Ascending aorta (tissue), 2 donors: Measurements from ENCODE around the gene BABAM2. TPM values are rescaled to one million over a fixed set of nuclear protein-coding genes. Genes with fewer than 3 reads are reported as not detected.
"Not testable (repeated sequence)": the region's sequence is repeated elsewhere in the genome, so short reads cannot be mapped to it uniquely, and the experiment has no call there.

Source experiments
- DNase-seq, 2 donors: peaks; one replicate each; pipeline ENCODE4 v3.0.0-alpha.2; 2019; ENCODE audit warnings: low spot score in 2 of 2
- H3K27ac ChIP-seq, 2 donors: fragments of 200-600 bp; sonication (generic); one replicate each; pipeline ENCODE4 v1.5.1; 2016 to 2017; ENCODE audit warnings: mild to moderate bottlenecking in 1 of 2
- H3K27me3 ChIP-seq: fragments of 200-600 bp; sonication (generic); one replicate; pipeline ENCODE4 v1.5.1; 2017
- H3K36me3 ChIP-seq, 2 donors: fragments of 200-600 bp; sonication (generic); one replicate each; pipeline ENCODE4 v1.5.1; 2016
- H3K4me1 ChIP-seq, 2 donors: fragments of 200-600 bp; sonication (generic); one replicate each; pipeline ENCODE4 v1.5.1; 2016 to 2017; ENCODE audit warnings: mild to moderate bottlenecking in 1 of 2
- H3K4me3 ChIP-seq, 2 donors: fragments of 200-600 bp; sonication (generic); one replicate each; pipeline ENCODE4 v1.5.1; 2016 to 2017; ENCODE audit warnings: mild to moderate bottlenecking in 1 of 2
- H3K9me3 ChIP-seq, 2 donors: fragments of 200-600 bp; sonication (generic); one replicate each; pipeline ENCODE4 v1.5.1; 2016
- intact Hi-C: fragments of 100-400 bp; cut with DNase I; formaldehyde crosslinking; loops from one replicate; pipeline ENCODE4 v1.15.1; 2023
- total RNA-seq: library from RNA; depleted of rRNA; stranded (reverse); fragments of >200 nt; gene quantifications from one replicate; pipeline ENCODE4 v1.1.0, GENCODE V29; 2016
- TF ChIP-seq, protein P1 (sequence below), 3 experiments: fragments of 200-600 bp in 2 of 3; fragments of 450-650 bp in 1 of 3; sonication (generic) in 2 of 3; IDR thresholded peaks; one replicate each; pipeline ENCODE4 v1.5.1; 2016 to 2019; ENCODE audit warnings: antibody characterized with exemption in 3 of 3, mild to moderate bottlenecking in 1 of 3, moderate library complexity in 1 of 3

Gene BABAM2
- total RNA-seq, 1 donor from 2014 or later, result 19.6 TPM

DNA sequence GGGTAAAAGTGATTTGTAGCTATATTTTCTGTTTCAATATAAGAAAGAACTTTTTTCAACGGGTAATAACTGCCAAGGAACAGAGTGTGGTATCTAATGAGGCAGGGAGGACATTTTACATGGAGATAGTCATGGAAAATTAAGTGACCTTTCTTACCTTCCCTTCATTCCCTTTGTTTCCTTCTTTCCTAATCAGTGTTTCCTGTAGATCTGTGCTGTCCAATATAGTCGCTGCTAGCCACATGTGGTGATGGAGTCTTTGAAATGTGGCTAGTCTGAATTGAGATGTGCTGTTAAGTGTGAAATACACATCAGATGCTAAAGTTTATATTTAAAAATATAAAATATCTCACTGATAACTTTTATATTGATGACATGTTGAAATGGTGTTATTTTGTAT lies 81.8 kb downstream of the BABAM2 start:
- Histone ChIP-seq H3K4me1 (no peaks in the 10 kb centered on the region), H3K27ac (no peak overlapping the region), H3K36me3 (no peaks in the 10 kb centered on the region), H3K27me3 (no peaks in the 10 kb centered on the region), H3K4me3 (no peak overlapping the region), H3K9me3 (no peaks in the 10 kb centered on the region)
- TF ChIP-seq, protein P1, sequence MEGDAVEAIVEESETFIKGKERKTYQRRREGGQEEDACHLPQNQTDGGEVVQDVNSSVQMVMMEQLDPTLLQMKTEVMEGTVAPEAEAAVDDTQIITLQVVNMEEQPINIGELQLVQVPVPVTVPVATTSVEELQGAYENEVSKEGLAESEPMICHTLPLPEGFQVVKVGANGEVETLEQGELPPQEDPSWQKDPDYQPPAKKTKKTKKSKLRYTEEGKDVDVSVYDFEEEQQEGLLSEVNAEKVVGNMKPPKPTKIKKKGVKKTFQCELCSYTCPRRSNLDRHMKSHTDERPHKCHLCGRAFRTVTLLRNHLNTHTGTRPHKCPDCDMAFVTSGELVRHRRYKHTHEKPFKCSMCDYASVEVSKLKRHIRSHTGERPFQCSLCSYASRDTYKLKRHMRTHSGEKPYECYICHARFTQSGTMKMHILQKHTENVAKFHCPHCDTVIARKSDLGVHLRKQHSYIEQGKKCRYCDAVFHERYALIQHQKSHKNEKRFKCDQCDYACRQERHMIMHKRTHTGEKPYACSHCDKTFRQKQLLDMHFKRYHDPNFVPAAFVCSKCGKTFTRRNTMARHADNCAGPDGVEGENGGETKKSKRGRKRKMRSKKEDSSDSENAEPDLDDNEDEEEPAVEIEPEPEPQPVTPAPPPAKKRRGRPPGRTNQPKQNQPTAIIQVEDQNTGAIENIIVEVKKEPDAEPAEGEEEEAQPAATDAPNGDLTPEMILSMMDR (IDR thresholded peaks at IDR 0.05), result no peak
- intact Hi-C loops, result loop anchor here (5.0 kb wide), 1 partner anchor 65 kb away; no protein-coding TSS in a partner anchor
- DNase-seq, result no peak

- Histone ChIP-seq H3K27ac (no peak overlapping the region), H3K9me3 (no peaks in the 10 kb centered on the region), H3K27me3 (no peaks in the 10 kb centered on the region), H3K36me3 (no peaks in the 10 kb centered on the region), H3K4me3 (no peak overlapping the region), H3K4me1 (no peaks in the 10 kb centered on the region)
- DNase-seq, result no peak
- TF ChIP-seq, protein P1 (IDR thresholded peaks at IDR 0.05), result no peak
- intact Hi-C loops, result loop anchor here (5.0 kb wide), 1 partner anchor 64 kb away; no protein-coding TSS in a partner anchor
Observed at GRCh38 chr2:27973592-27973991, 83.1 kb downstream of the BABAM2 start.

DNA sequence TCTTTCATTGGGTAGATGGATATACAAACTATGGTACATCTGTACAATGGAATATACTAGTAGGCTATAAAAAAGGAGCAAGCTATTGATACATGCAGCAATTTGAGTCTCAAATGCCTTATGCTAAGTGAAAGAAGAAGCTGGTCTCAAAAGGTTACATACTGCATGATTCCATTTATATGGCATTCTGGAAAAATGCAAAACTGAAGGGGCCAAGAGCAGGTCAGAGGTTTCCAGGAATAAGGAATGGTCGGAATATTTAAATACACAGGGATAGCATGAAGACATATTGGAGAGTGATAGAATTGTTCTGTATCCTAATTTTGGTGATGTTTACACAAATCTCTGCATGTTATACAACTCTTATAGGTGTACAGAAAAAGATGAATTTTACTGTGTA lies 85.8 kb downstream of the BABAM2 start:
- intact Hi-C loops, result no loop called here
- Histone ChIP-seq H3K9me3 (no peaks in the 10 kb centered on the region), H3K27ac (no peak overlapping the region), H3K27me3 (no peaks in the 10 kb centered on the region), H3K36me3 (no peaks in the 10 kb centered on the region), H3K4me3 (no peak overlapping the region), H3K4me1 (peaks cover 0 to 3% of the 10 kb centered on the region in 2 donors)
- no peak for DNase-seq
- TF ChIP-seq, protein P1 (IDR thresholded peaks at IDR 0.05), result no peak

GRCh38 chr2:27977731-27978312 lies 87.3 kb downstream of the BABAM2 start:
- Histone ChIP-seq H3K4me3 (no peak overlapping the region), H3K4me1 (peaks cover 0 to 3% of the 10 kb centered on the region in 2 donors), H3K9me3 (no peaks in the 10 kb centered on the region), H3K36me3 (no peaks in the 10 kb centered on the region), H3K27me3 (no peaks in the 10 kb centered on the region), H3K27ac (no peak overlapping the region)
- TF ChIP-seq, protein P1 (IDR thresholded peaks at IDR 0.05), result no peak
- DNase-seq, result no peak
- intact Hi-C loops, result no loop called here

DNA sequence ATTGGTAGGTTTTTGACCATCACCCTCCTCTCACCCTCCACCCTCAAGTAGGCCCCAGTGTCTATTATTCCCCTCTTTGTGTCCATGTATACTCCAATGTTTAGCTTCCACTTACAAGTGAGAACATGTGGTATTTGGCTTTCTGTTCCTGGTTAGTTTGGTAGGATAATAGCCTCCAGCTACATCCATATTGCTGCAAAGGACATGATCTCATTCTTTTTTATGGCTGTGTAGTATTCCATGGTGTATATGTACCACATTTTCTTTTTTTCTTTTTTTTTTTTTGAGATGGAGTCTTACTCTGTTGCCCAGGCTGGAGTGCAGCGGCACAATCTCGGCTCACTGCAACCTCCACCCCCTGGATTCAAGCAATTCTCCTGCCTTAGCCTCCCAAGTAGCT lies 88.2 kb downstream of the BABAM2 start:
- H3K27ac ChIP-seq, DNase-seq, H3K36me3 ChIP-seq, H3K4me1 ChIP-seq, H3K4me3 ChIP-seq, intact Hi-C loops, H3K27me3 ChIP-seq, H3K9me3 ChIP-seq: not testable (repeated sequence)

DNA sequence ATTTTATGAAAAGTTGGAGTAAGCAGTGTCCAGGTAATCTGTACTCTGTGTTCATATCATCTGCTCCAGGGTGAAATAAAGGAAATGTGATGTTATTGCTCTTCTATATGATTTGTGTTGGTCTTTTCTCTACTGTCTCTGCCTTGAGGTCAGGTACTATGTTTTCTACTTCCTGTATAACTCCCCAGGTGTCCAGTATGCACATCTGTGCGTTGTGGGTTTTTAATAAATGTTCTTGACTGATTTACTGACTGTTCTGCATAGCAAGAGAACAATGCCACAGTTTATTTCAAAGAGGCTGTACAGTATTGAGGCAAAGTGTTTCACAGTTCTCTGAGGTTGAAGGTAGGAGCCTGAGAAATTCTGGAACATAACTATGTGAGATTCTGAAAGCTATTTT lies 89.7 kb downstream of the BABAM2 start:
- H3K36me3 ChIP-seq, result no peaks in the 10 kb centered on the region
- peaks cover 0 to 3% of the 10 kb centered on the region in 2 donors for H3K4me1 ChIP-seq
- no peak for DNase-seq
- H3K4me3 ChIP-seq, result no peak overlapping the region
- TF ChIP-seq, protein P1 (IDR thresholded peaks at IDR 0.05), result no peak
- H3K27ac ChIP-seq, result no peak overlapping the region
- no peaks in the 10 kb centered on the region for H3K9me3 ChIP-seq
- intact Hi-C loops, result no loop called here
- no peaks in the 10 kb centered on the region for H3K27me3 ChIP-seq
